ENCODE measurements around the gene PSKH1.

- TF ChIP-seq CTCF (IDR thresholded peaks at IDR 0.05) (no peak), POLR2A (IDR thresholded peaks at IDR 0.05) (no peak), EP300 (IDR thresholded peaks at IDR 0.05) (no peak), POLR2AphosphoS5 (IDR thresholded peaks at IDR 0.05) (no peak)
Observed at GRCh38 chr16:67950335-67950843, 57.3 kb downstream of the PSKH1 start.
